OCI-LY3 (cell line): ENCODE measurements around the gene NRP1.

Experiments used
- H2AFZ ChIP-seq: fragments of 200-600, 300-600 bp; shearing (Covaris generic); 2 replicates; pipeline ENCODE4 v1.6.0; 2014; ENCODE audit warnings: antibody characterized with exemption, low read depth, low read length
- H3K27ac ChIP-seq: fragments of 200-600, 300-600 bp; sonication (generic); 2 replicates; pipeline ENCODE4 v1.5.1; 2014; ENCODE audit warnings: mild to moderate bottlenecking, low read length, moderate library complexity, mixed read lengths
- H3K27me3 ChIP-seq: fragments of 200-600, 300-600 bp; sonication (generic); 2 replicates; pipeline ENCODE4 v1.6.1; 2014; ENCODE audit warnings: low read depth, low read length, mixed read lengths
- H3K36me3 ChIP-seq: fragments of 200-600, 300-600 bp; sonication (generic); replicated peaks from 2 replicates; pipeline ENCODE3; 2014; ENCODE audit warnings: low read depth, low read length, mixed read lengths
- H3K4me1 ChIP-seq: fragments of 300-600, 200-600 bp; sonication (generic); 2 replicates; pipeline ENCODE4 v1.6.1; 2014; ENCODE audit warnings: low read length, mixed read lengths
- H3K4me2 ChIP-seq: fragments of 200-600, 300-600 bp; sonication (generic); 2 replicates; pipeline ENCODE4 v1.6.1; 2014; ENCODE audit warnings: low read length, mixed read lengths
- H3K4me3 ChIP-seq: fragments of 300-600, 200-600 bp; sonication (generic); 2 replicates; pipeline ENCODE4 v1.5.1; 2014; ENCODE audit warnings: antibody characterized with exemption, mild to moderate bottlenecking, low read length, moderate library complexity
- H3K79me2 ChIP-seq: fragments of 300-600, 200-600 bp; shearing (Covaris generic); 2 replicates; pipeline ENCODE4 v1.6.1; 2014; ENCODE audit warnings: mild to moderate bottlenecking, low read length, mixed read lengths
- H3K9ac ChIP-seq: fragments of 300-600, 200-600 bp; shearing (Covaris generic); 2 replicates; pipeline ENCODE4 v1.6.0; 2014; ENCODE audit warnings: mild to moderate bottlenecking, low read length, moderate library complexity
- H3K9me3 ChIP-seq: fragments of 200-600, 300-600 bp; shearing (Covaris generic); 2 replicates; pipeline ENCODE4 v1.6.1; 2014; ENCODE audit warnings: low read length, mixed read lengths; ENCODE audit not compliant: insufficient read depth
- H4K20me1 ChIP-seq: fragments of 200-600, 300-600 bp; sonication (generic); 2 replicates; pipeline ENCODE4 v1.6.1; 2016; ENCODE audit warnings: low read length, mixed read lengths; ENCODE audit not compliant: insufficient read depth
- EZH2phosphoT487 ChIP-seq: fragments of 200-600 bp; shearing (Covaris generic); IDR thresholded peaks from 2 replicates; pipeline ENCODE4 v1.6.1; 2018; ENCODE audit warnings: antibody characterized with exemption, mixed run types, low read depth
- TF ChIP-seq, protein P1 (sequence below): fragments of 200-600, 300-600 bp; sonication (generic); IDR thresholded peaks from 2 replicates; pipeline ENCODE4 v1.5.1; 2014; ENCODE audit warnings: antibody characterized with exemption, low read length, low read depth

The NRP1 gene

DNA sequence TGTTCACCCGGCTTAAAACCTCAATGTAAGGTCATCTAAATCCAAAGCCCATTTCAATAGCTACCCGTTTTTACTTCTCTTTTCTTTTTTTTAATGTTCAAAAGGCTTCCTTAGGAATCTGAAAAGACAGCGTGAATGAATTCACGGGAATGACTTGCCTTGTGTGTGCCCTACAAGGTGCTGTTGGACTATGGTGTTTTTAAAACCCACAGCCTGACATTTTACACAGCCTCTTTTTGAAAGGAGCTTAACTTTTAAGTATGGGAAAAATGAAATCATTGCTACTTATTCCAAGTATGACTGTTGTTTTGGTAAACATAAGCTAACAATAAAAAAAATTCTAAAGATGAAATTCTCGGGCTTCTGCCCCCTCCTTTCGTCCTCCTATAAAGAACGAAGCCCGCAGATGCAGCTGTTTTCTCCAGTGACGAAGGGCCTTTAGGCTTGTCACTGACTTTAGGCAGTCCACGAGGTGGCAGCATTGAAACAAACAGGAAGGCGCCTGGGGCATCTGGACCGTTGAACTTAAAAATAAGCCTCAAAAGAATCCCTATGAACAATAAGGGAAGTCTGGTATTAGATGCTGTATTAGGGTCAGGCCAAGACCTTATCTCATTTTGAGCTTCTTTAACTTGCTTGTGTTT lies 141.3 kb downstream of the NRP1 start:
- peak overlapping the region; percentile 31 for H3K4me2 ChIP-seq
- no peaks in the 10 kb centered on the region for H3K79me2 ChIP-seq
- H3K4me3 ChIP-seq = peak overlapping the region; percentile 33; the same call in 1 of the 2 replicates
- no peak overlapping the region for H2AFZ ChIP-seq
- 0 out of 2 replicates have a peak, but pooled peaks cover 4% of the 10 kb centered on the region for H3K27me3 ChIP-seq
- no peaks in the 10 kb centered on the region for H3K9me3 ChIP-seq
- no peaks in the 10 kb centered on the region for H3K36me3 ChIP-seq
- H3K27ac ChIP-seq = no peak overlapping the region
- no peak overlapping the region for H3K9ac ChIP-seq
- H3K4me1 ChIP-seq = no peaks in the 10 kb centered on the region
- TF ChIP-seq, protein P1, sequence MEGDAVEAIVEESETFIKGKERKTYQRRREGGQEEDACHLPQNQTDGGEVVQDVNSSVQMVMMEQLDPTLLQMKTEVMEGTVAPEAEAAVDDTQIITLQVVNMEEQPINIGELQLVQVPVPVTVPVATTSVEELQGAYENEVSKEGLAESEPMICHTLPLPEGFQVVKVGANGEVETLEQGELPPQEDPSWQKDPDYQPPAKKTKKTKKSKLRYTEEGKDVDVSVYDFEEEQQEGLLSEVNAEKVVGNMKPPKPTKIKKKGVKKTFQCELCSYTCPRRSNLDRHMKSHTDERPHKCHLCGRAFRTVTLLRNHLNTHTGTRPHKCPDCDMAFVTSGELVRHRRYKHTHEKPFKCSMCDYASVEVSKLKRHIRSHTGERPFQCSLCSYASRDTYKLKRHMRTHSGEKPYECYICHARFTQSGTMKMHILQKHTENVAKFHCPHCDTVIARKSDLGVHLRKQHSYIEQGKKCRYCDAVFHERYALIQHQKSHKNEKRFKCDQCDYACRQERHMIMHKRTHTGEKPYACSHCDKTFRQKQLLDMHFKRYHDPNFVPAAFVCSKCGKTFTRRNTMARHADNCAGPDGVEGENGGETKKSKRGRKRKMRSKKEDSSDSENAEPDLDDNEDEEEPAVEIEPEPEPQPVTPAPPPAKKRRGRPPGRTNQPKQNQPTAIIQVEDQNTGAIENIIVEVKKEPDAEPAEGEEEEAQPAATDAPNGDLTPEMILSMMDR = peak; percentile 65
- TF ChIP-seq EZH2phosphoT487 = no peak
- H4K20me1 ChIP-seq = no peaks in the 10 kb centered on the region

GRCh38 chr10:33192190-33192589 lies 142.3 kb downstream of the NRP1 start:
- no peak overlapping the region for H3K4me2 ChIP-seq
- H2AFZ ChIP-seq = no peak overlapping the region
- H3K27me3 ChIP-seq = 0 out of 2 replicates have a peak, but pooled peaks cover 4% of the 10 kb centered on the region
- H3K36me3 ChIP-seq = no peaks in the 10 kb centered on the region
- no peaks in the 10 kb centered on the region for H3K9me3 ChIP-seq
- no peak overlapping the region for H3K9ac ChIP-seq
- no peak for TF ChIP-seq EZH2phosphoT487
- TF ChIP-seq, protein P1 = no peak
- no peaks in the 10 kb centered on the region for H3K4me1 ChIP-seq
- H3K79me2 ChIP-seq = no peaks in the 10 kb centered on the region
- no peak overlapping the region for H3K4me3 ChIP-seq
- no peaks in the 10 kb centered on the region for H4K20me1 ChIP-seq
- no peak overlapping the region for H3K27ac ChIP-seq

GRCh38 chr10:33190406-33190805 lies 144.1 kb downstream of the NRP1 start:
- Histone ChIP-seq H3K9me3 (no peaks in the 10 kb centered on the region), H3K36me3 (no peaks in the 10 kb centered on the region)

GRCh38 chr10:33189808-33190207 lies 144.7 kb downstream of the NRP1 start:
- Histone ChIP-seq H3K4me2 (no peak overlapping the region), H3K27me3 (peaks cover 4% of the 10 kb centered on the region; the same call in 1 of the 2 replicates), H3K36me3 (no peaks in the 10 kb centered on the region), H3K4me3 (no peak overlapping the region), H3K79me2 (no peaks in the 10 kb centered on the region), H3K4me1 (no peaks in the 10 kb centered on the region), H3K27ac (no peak overlapping the region), H2AFZ (no peak overlapping the region), H3K9ac (no peak overlapping the region), H3K9me3 (no peaks in the 10 kb centered on the region), H4K20me1 (no peaks in the 10 kb centered on the region)
- TF ChIP-seq, protein P1 = no peak
- TF ChIP-seq EZH2phosphoT487 = no peak

More at GRCh38 chr10:33190406-33190805, 144.1 kb downstream of the NRP1 start:
- no peak overlapping the region for H3K4me2 ChIP-seq
- TF ChIP-seq EZH2phosphoT487 = no peak
- TF ChIP-seq, protein P1 = no peak
- no peaks in the 10 kb centered on the region for H3K4me1 ChIP-seq
- H3K9ac ChIP-seq = no peak overlapping the region
- no peak overlapping the region for H3K4me3 ChIP-seq
- peaks cover 4% of the 10 kb centered on the region; the same call in 1 of the 2 replicates for H3K27me3 ChIP-seq
- no peak overlapping the region for H2AFZ ChIP-seq
- H3K79me2 ChIP-seq = no peaks in the 10 kb centered on the region
- no peak overlapping the region for H3K27ac ChIP-seq
- H4K20me1 ChIP-seq = no peaks in the 10 kb centered on the region
